Non-pigmented ciliary epithelial cell (primary cell): Measurements from ENCODE around the gene COL1A2.

Experiments
- DNase-seq: peaks from one replicate; pipeline ENCODE4 v3.0.0-alpha.2; 2010; ENCODE audit warnings: low read depth

Gene COL1A2

GRCh38 chr7:94410413-94411187 lies 15.9 kb downstream of the COL1A2 start:
- no peak for DNase-seq

GRCh38 chr7:94411188-94411466 lies 16.4 kb downstream of the COL1A2 start:
- DNase-seq, result no peak

- no peak for DNase-seq
These were observed 18.1 kb downstream of the COL1A2 start for GRCh38 chr7:94412762-94413322.

- no peak for DNase-seq
These were observed 19.8 kb downstream of the COL1A2 start for GRCh38 chr7:94414481-94414880.

GRCh38 chr7:94414980-94415379 lies 20.3 kb downstream of the COL1A2 start:
- no peak for DNase-seq

- no peak for DNase-seq
These were observed 22.6 kb downstream of the COL1A2 start for GRCh38 chr7:94417306-94417705.

GRCh38 chr7:94417901-94418300 lies 23.2 kb downstream of the COL1A2 start:
- no peak for DNase-seq

GRCh38 chr7:94418851-94419250 lies 24.2 kb downstream of the COL1A2 start:
- DNase-seq, result no peak

- no peak for DNase-seq
These were observed 25.6 kb downstream of the COL1A2 start for GRCh38 chr7:94420328-94420727.

GRCh38 chr7:94421681-94422080 lies 27.0 kb downstream of the COL1A2 start:
- DNase-seq, result no peak

GRCh38 chr7:94422136-94422535 lies 27.4 kb downstream of the COL1A2 start:
- DNase-seq, result no peak

GRCh38 chr7:94422827-94423460 lies 28.2 kb downstream of the COL1A2 start:
- no peak for DNase-seq

GRCh38 chr7:94423863-94424735 lies 29.4 kb downstream of the COL1A2 start:
- DNase-seq, result no peak

GRCh38 chr7:94425546-94425945 lies 30.9 kb downstream of the COL1A2 start:
- DNase-seq, result no peak

GRCh38 chr7:94426980-94427875 lies 32.5 kb downstream of the COL1A2 start:
- no peak for DNase-seq

GRCh38 chr7:94429153-94429552 lies 34.5 kb downstream of the COL1A2 start:
- DNase-seq, result no peak

- no peak for DNase-seq
These were observed 36.5 kb downstream of the COL1A2 start for GRCh38 chr7:94431176-94431575.

GRCh38 chr7:94431619-94432280 lies 37.1 kb downstream of the COL1A2 start:
- DNase-seq, result no peak

- DNase-seq, result no peak
These were observed 37.6 kb downstream of the COL1A2 start for GRCh38 chr7:94432281-94432670.

GRCh38 chr7:94432817-94433216 lies 38.1 kb downstream of the COL1A2 start:
- no peak for DNase-seq

- DNase-seq, result no peak
These were observed 38.5 kb downstream of the COL1A2 start for GRCh38 chr7:94433224-94433623.
